HAP-1 (cell line): Measurements from ENCODE around the gene CXorf58.
A peak's percentile ranks its signal among the peaks of the same experiment; 100 is the strongest.
"Not testable (repeated sequence)": the region's sequence is repeated elsewhere in the genome, so short reads cannot be mapped to it uniquely, and the experiment has no call there.

Source experiments
- DNase-seq, 2 experiments: peaks; one replicate each; pipeline ENCODE4 v3.0.0-alpha.2; 2016 to 2020; ENCODE audit warnings: low spot score in 2 of 2
- H3K27me3 ChIP-seq: fragments of 250-450 bp; sonication (Bioruptor Pico); 2 replicates; pipeline ENCODE4 v1.5.1; 2020; ENCODE audit warnings: low read depth, mild to moderate bottlenecking, moderate library complexity
- H3K36me3 ChIP-seq: fragments of 250-450 bp; sonication (Bioruptor Pico); replicated peaks from 2 replicates; pipeline ENCODE4 v1.5.1; 2020; ENCODE audit warnings: mild to moderate bottlenecking
- H3K4me1 ChIP-seq: fragments of 250-450 bp; sonication (Bioruptor Pico); 2 replicates; pipeline ENCODE4 v1.5.1; 2020; ENCODE audit warnings: mild to moderate bottlenecking
- H3K4me3 ChIP-seq: fragments of 250-450 bp; sonication (Bioruptor Pico); 2 replicates; pipeline ENCODE4 v1.5.1; 2020; ENCODE audit warnings: mild to moderate bottlenecking, moderate library complexity
- H3K9me3 ChIP-seq: fragments of 250-450 bp; sonication (Bioruptor Pico); 2 replicates; pipeline ENCODE4 v1.5.1; 2020; ENCODE audit warnings: mild to moderate bottlenecking, moderate library complexity
- in situ Hi-C: fragments of 300-500 bp; cut with MboI; formaldehyde crosslinking; loops from 3 replicates; pipeline ENCODE4 v1.14.3; 2020; ENCODE audit warnings: low sequenced_read_pairs, inconsistent platforms, mixed read lengths

Gene CXorf58

GRCh38 chrX:23907498-23908218 is at the start of gene CXorf58, which contains the start of gene APOO:
Gene CXorf58, plus strand, starts transcription at chrX:23908006. Its CDS starts 2,297 bp downstream, at chrX:23910303.
Gene APOO, minus strand, starts transcription at chrX:23907938. Its CDS starts 236 bp downstream, at chrX:23907702.
- Histone ChIP-seq H3K36me3 (no peaks in the 10 kb centered on the region), H3K9me3 (no peaks in the 10 kb centered on the region), H3K27me3 (no peaks in the 10 kb centered on the region), H3K4me3 (peak within 1 kb of the TSS; percentile 77), H3K4me1 (peaks cover 12% of the 10 kb centered on the region)
- DNase-seq: peak; percentile 97 to 98
- in situ Hi-C loops: loop anchor here (10.0 to 25.0 kb wide), 3 partner anchors 123 to 330 kb away; partner anchors contain the start of gene SAT1

GRCh38 chrX:23859238-23859637 is 48.6 kb upstream of the CXorf58 start:
- H3K4me3 ChIP-seq, in situ Hi-C loops, H3K9me3 ChIP-seq, DNase-seq, H3K4me1 ChIP-seq, H3K27me3 ChIP-seq: not testable (repeated sequence)
- H3K36me3 ChIP-seq: peaks cover 13% of the 10 kb centered on the region; the same call in 1 of the 2 replicates

- no peaks in the 10 kb centered on the region for H3K4me1 ChIP-seq
- H3K27me3 ChIP-seq: no peaks in the 10 kb centered on the region
- in situ Hi-C loops: no loop called here
- H3K4me3 ChIP-seq: no peak overlapping the region
- DNase-seq: no peak
- H3K9me3 ChIP-seq: no peaks in the 10 kb centered on the region
- peaks cover 11% of the 10 kb centered on the region; the same call in 1 of the 2 replicates for H3K36me3 ChIP-seq
Measured at GRCh38 chrX:23861215-23861896, 46.5 kb upstream of the CXorf58 start.

GRCh38 chrX:23861952-23862351 is 45.9 kb upstream of the CXorf58 start:
- H3K36me3 ChIP-seq: peaks cover 11% of the 10 kb centered on the region; the same call in 1 of the 2 replicates
- H3K27me3 ChIP-seq, in situ Hi-C loops, H3K4me1 ChIP-seq, H3K4me3 ChIP-seq, H3K9me3 ChIP-seq, DNase-seq: not testable (repeated sequence)

DNA sequence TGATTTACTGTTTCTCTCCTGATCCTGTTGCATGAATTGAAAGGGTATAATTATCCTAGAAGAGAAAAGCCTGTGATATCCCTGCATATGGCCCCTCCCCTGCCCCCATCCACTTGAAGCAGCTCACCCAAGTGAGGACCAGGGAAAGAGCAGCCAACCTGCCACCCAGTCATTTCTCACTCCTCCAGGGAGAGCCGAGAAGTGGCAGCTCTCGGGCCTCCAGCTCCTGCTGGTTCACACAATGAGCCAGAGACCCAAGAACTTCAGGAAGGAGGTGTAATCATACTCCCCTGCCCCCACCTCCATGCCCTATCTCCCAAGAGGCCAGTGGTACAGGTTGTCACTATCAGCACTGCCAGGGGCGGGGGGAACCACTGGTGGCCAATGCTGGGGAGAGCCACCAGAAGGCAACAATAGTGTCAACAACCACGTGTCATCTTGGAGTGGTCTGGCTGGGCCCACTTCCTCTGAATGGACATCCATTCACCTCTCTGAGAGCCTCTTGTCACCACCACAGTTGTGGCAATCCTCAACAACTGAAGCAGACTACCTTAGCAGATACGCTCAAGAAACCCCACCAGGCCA is 43.0 kb upstream of the CXorf58 start:
- no peak for DNase-seq
- H3K4me3 ChIP-seq: no peak overlapping the region
- H3K27me3 ChIP-seq: no peaks in the 10 kb centered on the region
- H3K36me3 ChIP-seq: no peaks in the 10 kb centered on the region; the same call in 1 of the 2 replicates
- no peaks in the 10 kb centered on the region for H3K9me3 ChIP-seq
- in situ Hi-C loops: no loop called here
- H3K4me1 ChIP-seq: no peaks in the 10 kb centered on the region

- DNase-seq: no peak
- Histone ChIP-seq H3K4me1 (peaks cover 8% of the 10 kb centered on the region), H3K36me3 (peaks cover 4% of the 10 kb centered on the region; the same call in 1 of the 2 replicates), H3K27me3 (no peaks in the 10 kb centered on the region), H3K4me3 (no peak overlapping the region), H3K9me3 (no peaks in the 10 kb centered on the region)
- in situ Hi-C loops: no loop called here
Measured at GRCh38 chrX:23870041-23870440, 37.8 kb upstream of the CXorf58 start.

DNA sequence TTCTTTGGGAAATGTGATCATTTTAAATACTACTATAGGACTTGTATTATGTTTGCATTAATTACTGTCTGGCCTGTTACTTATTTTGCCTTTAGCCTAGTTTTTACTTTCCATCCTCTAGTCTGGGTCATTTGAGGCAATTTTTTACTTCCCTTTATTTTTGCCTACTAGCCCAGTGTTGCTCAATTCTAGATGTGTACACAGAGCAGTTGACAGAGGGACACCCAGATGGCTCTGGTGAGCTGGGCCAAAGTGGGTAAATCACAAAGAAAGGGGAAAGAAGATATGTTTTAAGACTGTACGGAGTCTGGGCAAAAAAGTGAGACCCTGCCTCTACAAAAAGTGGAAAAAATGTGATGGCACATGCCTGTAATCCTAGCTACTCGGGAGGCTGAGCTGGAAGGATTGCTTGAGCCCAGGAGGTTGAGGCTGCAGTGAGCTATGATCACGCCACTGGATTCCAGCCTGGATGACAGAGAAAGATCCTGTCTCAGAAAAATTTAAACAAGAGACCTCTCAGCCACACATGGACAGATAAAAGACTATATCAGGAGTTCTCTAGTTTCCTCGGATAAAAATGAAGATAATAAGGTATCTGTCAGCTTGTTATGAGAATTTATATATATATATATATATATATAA is 35.8 kb upstream of the CXorf58 start:
- in situ Hi-C loops: no loop called here
- no peak for DNase-seq

DNA sequence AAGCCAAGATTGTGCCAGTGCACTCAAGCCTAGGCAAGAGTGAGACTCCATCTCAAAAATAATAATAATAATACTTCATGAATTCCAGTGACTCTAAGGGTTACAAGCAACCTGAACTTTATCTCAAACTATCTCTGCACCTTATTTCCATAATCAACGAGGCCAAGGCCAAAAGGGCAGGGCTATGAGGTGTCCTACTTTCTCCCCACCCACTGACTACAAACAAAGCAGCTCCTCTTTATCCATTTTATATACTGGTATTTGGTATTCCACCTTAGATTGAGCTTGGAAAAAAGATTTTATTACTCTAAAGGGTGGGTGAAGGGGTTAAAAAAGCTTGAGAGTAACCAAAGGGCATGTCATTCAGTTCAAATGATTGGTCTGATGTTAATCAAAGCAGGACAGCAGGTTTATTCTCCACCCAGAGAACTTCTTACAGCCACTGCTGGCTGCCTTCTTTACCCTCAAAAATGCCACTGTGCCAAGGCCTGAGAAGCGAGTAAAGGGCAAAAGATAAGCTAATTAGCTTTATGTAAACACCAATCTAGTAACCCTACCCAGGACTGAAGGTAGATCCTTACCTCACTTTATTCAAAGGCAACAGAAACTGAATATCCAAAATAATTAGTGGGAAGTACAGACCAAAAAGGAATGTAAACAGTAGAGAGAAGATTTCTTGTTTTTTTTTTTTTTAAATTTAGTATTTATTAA is 28.3 kb upstream of the CXorf58 start:
- H3K4me3 ChIP-seq: no peak overlapping the region
- no peaks in the 10 kb centered on the region for H3K9me3 ChIP-seq
- no peaks in the 10 kb centered on the region; the same call in 1 of the 2 replicates for H3K36me3 ChIP-seq
- in situ Hi-C loops: no loop called here
- H3K4me1 ChIP-seq: peaks cover 4% of the 10 kb centered on the region
- H3K27me3 ChIP-seq: no peaks in the 10 kb centered on the region
- no peak for DNase-seq

More for the DNA sequence above, 35.8 kb upstream of the CXorf58 start:
- Histone ChIP-seq H3K27me3 (no peaks in the 10 kb centered on the region), H3K4me1 (peaks cover 8% of the 10 kb centered on the region), H3K9me3 (no peaks in the 10 kb centered on the region), H3K4me3 (no peak overlapping the region), H3K36me3 (peaks cover 4% of the 10 kb centered on the region; the same call in 1 of the 2 replicates)

GRCh38 chrX:23883737-23884354 is 24.0 kb upstream of the CXorf58 start:
- Histone ChIP-seq H3K36me3 (no peaks in the 10 kb centered on the region), H3K9me3 (no peaks in the 10 kb centered on the region), H3K4me1 (no peaks in the 10 kb centered on the region), H3K27me3 (no peaks in the 10 kb centered on the region), H3K4me3 (no peak overlapping the region)
- DNase-seq: no peak
- in situ Hi-C loops: no loop called here

GRCh38 chrX:23884427-23885024 is 23.3 kb upstream of the CXorf58 start:
- in situ Hi-C loops: no loop called here
- Histone ChIP-seq H3K4me3 (no peak overlapping the region), H3K27me3 (no peaks in the 10 kb centered on the region), H3K9me3 (no peaks in the 10 kb centered on the region), H3K4me1 (peaks cover 4% of the 10 kb centered on the region), H3K36me3 (no peaks in the 10 kb centered on the region)
- DNase-seq: no peak

DNA sequence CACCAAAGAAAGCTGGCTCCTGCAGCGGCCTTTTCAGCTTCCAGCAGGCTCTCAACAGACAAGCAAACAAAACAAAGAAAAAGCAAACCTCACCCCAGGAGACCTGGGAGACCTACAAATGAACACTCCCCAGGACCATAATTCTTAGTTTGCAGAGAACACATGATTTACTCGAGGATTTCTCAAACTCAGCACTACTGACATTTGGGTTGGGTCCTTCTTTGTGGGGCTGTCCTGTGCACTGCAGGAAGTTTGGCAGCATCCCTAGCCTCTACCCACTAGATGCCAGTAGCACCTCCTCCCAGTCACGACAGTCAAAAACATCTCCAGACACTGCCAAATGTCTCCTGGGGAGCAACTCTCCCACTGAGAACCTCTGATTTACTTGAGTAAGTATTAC is 22.0 kb upstream of the CXorf58 start:
- H3K4me3 ChIP-seq: no peak overlapping the region
- H3K27me3 ChIP-seq: no peaks in the 10 kb centered on the region
- no peak for DNase-seq
- in situ Hi-C loops: no loop called here
- no peaks in the 10 kb centered on the region for H3K36me3 ChIP-seq
- no peaks in the 10 kb centered on the region for H3K9me3 ChIP-seq
- H3K4me1 ChIP-seq: peaks cover 4% of the 10 kb centered on the region

DNA sequence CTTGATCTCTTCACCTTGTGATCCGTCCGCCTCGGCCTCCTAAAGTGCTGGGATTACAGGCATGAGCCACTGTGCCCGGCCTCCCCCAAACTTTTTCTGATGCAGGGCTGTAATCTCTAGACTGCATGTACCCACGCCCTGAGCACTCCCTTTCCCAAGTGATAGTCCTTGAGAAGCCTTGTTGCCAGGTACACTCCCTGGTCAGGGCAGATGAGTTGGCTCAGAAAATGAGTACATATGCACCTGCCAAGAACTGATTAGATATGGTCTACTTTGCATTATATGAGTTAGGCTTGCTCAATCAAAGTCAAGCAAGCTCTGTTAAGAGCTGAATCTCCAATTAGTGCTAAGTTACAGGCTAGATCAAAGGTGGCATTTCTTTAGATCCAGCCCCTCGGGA is 20.4 kb upstream of the CXorf58 start:
- no peak overlapping the region for H3K4me3 ChIP-seq
- in situ Hi-C loops: no loop called here
- no peaks in the 10 kb centered on the region for H3K36me3 ChIP-seq
- H3K27me3 ChIP-seq: no peaks in the 10 kb centered on the region
- no peak for DNase-seq
- H3K4me1 ChIP-seq: peaks cover 4% of the 10 kb centered on the region
- H3K9me3 ChIP-seq: no peaks in the 10 kb centered on the region
